ENCODE results near the gene ELOB.

GRCh38 chr16:2821487-2822157, 44.5 kb upstream of the ELOB start:
- TF ChIP-seq CTCF (IDR thresholded peaks at IDR 0.05; ENCODE audit: control extremely low read depth in 1 of 3, insufficient read depth in 1 of 3, low read depth in 1 of 3, low read length in 3 of 3) (no peak), CBX5 (IDR thresholded peaks at IDR 0.05; ENCODE audit: low read depth, low read length) (no peak), EGR1 (IDR thresholded peaks at IDR 0.05; ENCODE audit: borderline replicate concordance, low read depth, low read length) (no peak), JUN (IDR thresholded peaks at IDR 0.05; ENCODE audit: low read depth, low read length) (no peak), POLR2AphosphoS5 (IDR thresholded peaks at IDR 0.05; ENCODE audit: low read depth, low read length) (no peak), USF2 (IDR thresholded peaks at IDR 0.05; ENCODE audit: low read length) (no peak), POLR2A (IDR thresholded peaks at IDR 0.05; ENCODE audit: control extremely low read depth in 1 of 2, low read depth in 2 of 2, low read length in 2 of 2) (no peak), YY1 (IDR thresholded peaks at IDR 0.05; ENCODE audit: low read depth, low read length) (no peak), EZH2 (IDR thresholded peaks at IDR 0.05; ENCODE audit: low read depth, low read length, severe bottlenecking) (no peak), TAF1 (IDR thresholded peaks at IDR 0.05; ENCODE audit: low read depth, low read length) (no peak), RFX5 (IDR thresholded peaks at IDR 0.05; ENCODE audit: borderline replicate concordance, low read depth, low read length) (no peak), CHD2 (IDR thresholded peaks at IDR 0.05; ENCODE audit: low read length) (no peak), RAD21 (IDR thresholded peaks at IDR 0.05 in 1 of 2, conservative IDR thresholded peaks at IDR 0.05 in 1 of 2; ENCODE audit: low read depth in 2 of 2, low read length in 2 of 2) (no peak), NRF1 (IDR thresholded peaks at IDR 0.05; ENCODE audit: low read depth, low read length) (no peak)
